ENCODE data around the gene ADCY2.

Gene ADCY2

GRCh38 chr5:7753181-7753580 lies 357.2 kb downstream of the ADCY2 start:
- no peak for DNase-seq

GRCh38 chr5:7753596-7753995 lies 357.7 kb downstream of the ADCY2 start:
- DNase-seq: no peak

- no peak for DNase-seq
These were observed 358.6 kb downstream of the ADCY2 start for GRCh38 chr5:7754490-7754889.

- peak; percentile 73 for DNase-seq
These were observed 359.2 kb downstream of the ADCY2 start for GRCh38 chr5:7754997-7755596.

GRCh38 chr5:7755958-7756357 lies 360.0 kb downstream of the ADCY2 start:
- no peak for DNase-seq

- no peak for DNase-seq
These were observed 360.5 kb downstream of the ADCY2 start for GRCh38 chr5:7756453-7756852.

- no peak for DNase-seq
These were observed 363.4 kb downstream of the ADCY2 start for GRCh38 chr5:7759257-7759871.

GRCh38 chr5:7759951-7760580 lies 364.1 kb downstream of the ADCY2 start:
- no peak for DNase-seq

- DNase-seq: no peak
These were observed 366.3 kb downstream of the ADCY2 start for GRCh38 chr5:7762267-7762666.

GRCh38 chr5:7763621-7764072 lies 367.7 kb downstream of the ADCY2 start:
- DNase-seq: no peak

GRCh38 chr5:7764452-7764851 lies 368.5 kb downstream of the ADCY2 start:
- DNase-seq: no peak

- no peak for DNase-seq
These were observed 374.5 kb downstream of the ADCY2 start for GRCh38 chr5:7770436-7770835.

- DNase-seq: no peak
These were observed 376.2 kb downstream of the ADCY2 start for GRCh38 chr5:7772141-7772540.

GRCh38 chr5:7773178-7773577 lies 377.2 kb downstream of the ADCY2 start:
- DNase-seq: no peak

GRCh38 chr5:7776442-7776841 lies 380.5 kb downstream of the ADCY2 start:
- DNase-seq: no peak

GRCh38 chr5:7779019-7780005 lies 383.4 kb downstream of the ADCY2 start:
- no peak for DNase-seq

GRCh38 chr5:7781899-7782298 lies 386.0 kb downstream of the ADCY2 start:
- no peak for DNase-seq

- DNase-seq: no peak
These were observed 388.9 kb downstream of the ADCY2 start for GRCh38 chr5:7784683-7785380.

- no peak for DNase-seq
These were observed 391.8 kb downstream of the ADCY2 start for GRCh38 chr5:7787770-7788169.

- DNase-seq: no peak
These were observed 393.6 kb downstream of the ADCY2 start for GRCh38 chr5:7789567-7789966.

GRCh38 chr5:7793895-7794294 lies 398.0 kb downstream of the ADCY2 start:
- no peak for DNase-seq

GRCh38 chr5:7794311-7794710 lies 398.4 kb downstream of the ADCY2 start:
- no peak for DNase-seq

GRCh38 chr5:7794823-7795222 lies 398.9 kb downstream of the ADCY2 start:
- no peak for DNase-seq
